NB4 (cell line): ENCODE measurements around the gene HEY2.

Experiments used
- DNase-seq: peaks from one replicate; pipeline ENCODE4 v3.0.0; 2010; ENCODE audit warnings: low read depth
- H3K4me3 ChIP-seq: one replicate; pipeline ENCODE4 v1.5.1; 2011; ENCODE audit warnings: mild to moderate bottlenecking, low read depth, low read length, moderate library complexity
- CTCF ChIP-seq: IDR thresholded peaks from one replicate; pipeline ENCODE4 v1.5.1; 2012; ENCODE audit warnings: low read depth, low read length
- MAX ChIP-seq: IDR thresholded peaks from 2 replicates; pipeline ENCODE4 v1.6.1; 2011; ENCODE audit warnings: low read depth, low read length
- MYC ChIP-seq: IDR thresholded peaks from 2 replicates; pipeline ENCODE4 v1.6.1; 2011; ENCODE audit warnings: low read depth, low read length
- POLR2A ChIP-seq: IDR thresholded peaks from 2 replicates; pipeline ENCODE4 v1.6.1; 2011; ENCODE audit warnings: mild to moderate bottlenecking; ENCODE audit not compliant: insufficient read length; ENCODE audit errors: extremely low read depth

The HEY2 gene

GRCh38 chr6:125750692-125751333 is 1.4 kb downstream of the HEY2 start:
- DNase-seq = no peak
- H3K4me3 ChIP-seq = no peak overlapping the region
- no peak for TF ChIP-seq CTCF
- no peak for TF ChIP-seq POLR2A
- TF ChIP-seq MAX = no peak
- TF ChIP-seq MYC = no peak

- DNase-seq = no peak
- H3K4me3 ChIP-seq = no peak overlapping the region
- TF ChIP-seq POLR2A (no peak), CTCF (no peak), MAX (no peak), MYC (no peak)
Measured at GRCh38 chr6:125751334-125751916, 2.0 kb downstream of the HEY2 start.

- TF ChIP-seq MYC (no peak), MAX (no peak), POLR2A (no peak), CTCF (no peak)
- H3K4me3 ChIP-seq = no peak overlapping the region
- DNase-seq = no peak
Measured at GRCh38 chr6:125752773-125753172, 3.3 kb downstream of the HEY2 start.

GRCh38 chr6:125753218-125753936 is 3.9 kb downstream of the HEY2 start:
- TF ChIP-seq CTCF = peak; percentile 28
- no peak for TF ChIP-seq MYC
- H3K4me3 ChIP-seq = no peak overlapping the region
- peak; percentile 45 for DNase-seq

GRCh38 chr6:125753937-125754259 is 4.5 kb downstream of the HEY2 start:
- DNase-seq = no peak
- no peak for TF ChIP-seq CTCF
- TF ChIP-seq POLR2A = no peak
- no peak for TF ChIP-seq MAX
- TF ChIP-seq MYC = no peak
- H3K4me3 ChIP-seq = no peak overlapping the region
